K562 (cell line): ENCODE measurements around the gene TXLNA. TPM values are rescaled to one million over a fixed set of nuclear protein-coding genes. Genes with fewer than 3 reads are reported as not detected.

Experiments used
- HOXB6 ChIP-seq: fragments of 250-450 bp; sonication (Bioruptor Pico); IDR thresholded peaks from 2 replicates; pipeline ENCODE4 v1.5.1; 2022; ENCODE audit warnings: mild to moderate bottlenecking, borderline replicate concordance
- PML ChIP-seq: IDR thresholded peaks from 2 replicates; pipeline ENCODE4 v1.6.1; 2012; ENCODE audit warnings: low read length, inconsistent platforms
- POLR2B ChIP-seq: fragments of 450-650 bp; IDR thresholded peaks from 2 replicates; pipeline ENCODE4 v1.6.1; 2018; ENCODE audit warnings: low read depth; ENCODE audit not compliant: partially characterized antibody
- XRCC5 ChIP-seq: fragments of 200-400 bp; formaldehyde crosslinking; IDR thresholded peaks from 2 replicates; pipeline ENCODE4 v1.6.1; 2017; ENCODE audit warnings: low read depth, mild to moderate bottlenecking, low read length
- ZNF140 ChIP-seq: fragments of 250-450 bp; sonication (Bioruptor Pico); IDR thresholded peaks from 2 replicates; pipeline ENCODE4 v1.8.0; 2021; ENCODE audit warnings: moderate library complexity, mild to moderate bottlenecking, inconsistent platforms
- ZNF165 ChIP-seq: fragments of 250-450 bp; sonication (Bioruptor Pico); IDR thresholded peaks from 2 replicates; pipeline ENCODE4 v1.4.0; 2020; ENCODE audit warnings: borderline replicate concordance
- ZNF212 ChIP-seq: fragments of 450-650 bp; formaldehyde crosslinking; IDR thresholded peaks from 2 replicates; pipeline ENCODE4 v1.4.0; 2020; ENCODE audit warnings: mild to moderate bottlenecking
- ZNF77 ChIP-seq: fragments of 250-450 bp; sonication (Bioruptor Pico); IDR thresholded peaks from 2 replicates; pipeline ENCODE4 v1.5.0; 2020
- polyA plus RNA-seq, 8 experiments: library from polyadenylated mRNA; depleted of rRNA in 4 of 8; stranded (reverse) in 5 of 8; unstranded in 3 of 8; fragments of >200 nt; fragmentation: Nextera tagmentation in 2 of 8; fragmentation: Illumina TruSeq in 1 of 8; extraction: Ambion mirVana in 2 of 8; extraction: Trizol in 1 of 8; gene quantifications; 2 replicates each; pipeline versions ENCODE4 v1.2.1 to v1.2.3, GENCODE V29; 2011 to 2014; ENCODE audit warnings: inconsistent platforms in 1 of 8, missing spikeins in 1 of 8
- total RNA-seq, 7 experiments: library from RNA; depleted of rRNA in 6 of 7; stranded (reverse); fragments of >200 nt in 6 of 7; fragmentation: Illumina TruSeq in 2 of 7; extraction: Trizol in 2 of 7; gene quantifications; 2 replicates each; pipeline versions ENCODE4 v1.2.1 to v1.2.3, GENCODE V29; 2011 to 2021; ENCODE audit warnings: low replicate concordance in 1 of 7
- TF ChIP-seq, protein P1 (sequence below): sonication (generic); IDR thresholded peaks from 2 replicates; pipeline ENCODE4 v1.6.1; 2016
- TF ChIP-seq, protein P2 (sequence below): IDR thresholded peaks from 3 replicates; pipeline ENCODE4 v1.6.1; 2011; ENCODE audit warnings: borderline replicate concordance, mild to moderate bottlenecking, moderate library complexity; ENCODE audit not compliant: insufficient read length; ENCODE audit errors: extremely low read depth
- TF ChIP-seq, protein P3 (sequence below): fragments of 450-650 bp; IDR thresholded peaks from 2 replicates; pipeline ENCODE4 v1.6.1; 2014; ENCODE audit warnings: low read depth, mild to moderate bottlenecking, moderate library complexity, borderline replicate concordance
- TF ChIP-seq, protein P4 (sequence below): fragments of 150-350 bp; IDR thresholded peaks from 2 replicates; pipeline ENCODE4 v1.6.1; 2014; ENCODE audit warnings: low read depth, mild to moderate bottlenecking, low read length, borderline replicate concordance
- TF ChIP-seq, protein P5 (sequence below), 2 experiments: fragments of 450-650 bp; IDR thresholded peaks; 2 replicates each; pipeline ENCODE4 v1.6.1; 2016
- TF ChIP-seq, protein P6 (sequence below), 3 experiments: fragments of 200-800 bp in 1 of 3; sonication (Bioruptor generic) in 1 of 3; sonication (generic) in 1 of 3; formaldehyde crosslinking in 1 of 3; IDR thresholded peaks; 2 replicates each; pipeline versions ENCODE4 v1.6.1 to v1.8.0; 2016 to 2022; ENCODE audit warnings: mild to moderate bottlenecking in 2 of 3, missing compliant biosample characterization in 2 of 3, missing genetic modification characterization in 2 of 3, missing genetic modification reagents in 1 of 3

Gene TXLNA
- total and polyA plus RNA-seq, 9 of the 15 experiments (the other 6 are each of a cell fraction or from before 2014, with no cell fraction given): 9.2 to 54.5 (median 39.3) TPM

DNA sequence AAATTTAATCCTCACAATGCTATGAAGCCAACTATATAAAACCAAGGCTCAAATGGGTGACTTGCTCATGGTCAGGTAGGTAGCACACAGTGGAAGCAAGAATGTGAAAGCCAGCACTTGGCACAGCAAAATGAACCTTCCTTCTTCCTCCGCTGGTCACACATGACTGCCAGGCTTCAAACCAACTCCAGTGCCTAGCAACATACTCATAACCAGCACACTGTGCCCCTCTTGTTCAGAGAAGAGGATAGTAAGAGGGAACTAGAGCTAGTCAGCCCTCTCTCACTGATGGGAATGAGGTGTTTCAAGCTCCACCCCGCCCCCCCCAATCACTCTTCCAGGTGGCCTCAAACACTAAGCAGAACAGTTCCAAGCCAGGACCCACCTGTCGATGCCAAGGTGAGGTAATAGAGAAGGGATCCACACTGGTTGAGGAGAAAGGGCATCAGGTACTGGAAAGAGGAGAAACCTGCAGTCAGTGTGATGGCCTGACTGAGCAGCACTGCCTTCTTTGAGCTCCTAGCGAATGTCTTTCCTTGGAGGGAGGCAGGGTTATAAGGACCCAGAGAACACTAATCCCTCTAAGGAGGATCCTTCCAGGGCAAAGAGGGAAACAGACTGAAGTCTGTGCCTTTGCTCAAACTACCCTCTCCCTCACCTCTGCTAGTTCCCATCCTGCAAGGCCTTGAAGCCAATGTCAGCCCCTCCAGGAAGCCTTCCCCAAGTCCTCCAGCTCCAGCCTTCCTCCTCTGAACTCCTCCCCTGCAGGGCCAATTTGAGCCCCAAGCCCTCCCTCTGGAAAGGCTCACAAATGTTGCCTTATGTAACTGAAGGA lies 41.5 kb downstream of the TXLNA start (continued):
- TF ChIP-seq, protein P1, sequence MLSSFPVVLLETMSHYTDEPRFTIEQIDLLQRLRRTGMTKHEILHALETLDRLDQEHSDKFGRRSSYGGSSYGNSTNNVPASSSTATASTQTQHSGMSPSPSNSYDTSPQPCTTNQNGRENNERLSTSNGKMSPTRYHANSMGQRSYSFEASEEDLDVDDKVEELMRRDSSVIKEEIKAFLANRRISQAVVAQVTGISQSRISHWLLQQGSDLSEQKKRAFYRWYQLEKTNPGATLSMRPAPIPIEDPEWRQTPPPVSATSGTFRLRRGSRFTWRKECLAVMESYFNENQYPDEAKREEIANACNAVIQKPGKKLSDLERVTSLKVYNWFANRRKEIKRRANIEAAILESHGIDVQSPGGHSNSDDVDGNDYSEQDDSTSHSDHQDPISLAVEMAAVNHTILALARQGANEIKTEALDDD: no peak
- TF ChIP-seq, protein P2, sequence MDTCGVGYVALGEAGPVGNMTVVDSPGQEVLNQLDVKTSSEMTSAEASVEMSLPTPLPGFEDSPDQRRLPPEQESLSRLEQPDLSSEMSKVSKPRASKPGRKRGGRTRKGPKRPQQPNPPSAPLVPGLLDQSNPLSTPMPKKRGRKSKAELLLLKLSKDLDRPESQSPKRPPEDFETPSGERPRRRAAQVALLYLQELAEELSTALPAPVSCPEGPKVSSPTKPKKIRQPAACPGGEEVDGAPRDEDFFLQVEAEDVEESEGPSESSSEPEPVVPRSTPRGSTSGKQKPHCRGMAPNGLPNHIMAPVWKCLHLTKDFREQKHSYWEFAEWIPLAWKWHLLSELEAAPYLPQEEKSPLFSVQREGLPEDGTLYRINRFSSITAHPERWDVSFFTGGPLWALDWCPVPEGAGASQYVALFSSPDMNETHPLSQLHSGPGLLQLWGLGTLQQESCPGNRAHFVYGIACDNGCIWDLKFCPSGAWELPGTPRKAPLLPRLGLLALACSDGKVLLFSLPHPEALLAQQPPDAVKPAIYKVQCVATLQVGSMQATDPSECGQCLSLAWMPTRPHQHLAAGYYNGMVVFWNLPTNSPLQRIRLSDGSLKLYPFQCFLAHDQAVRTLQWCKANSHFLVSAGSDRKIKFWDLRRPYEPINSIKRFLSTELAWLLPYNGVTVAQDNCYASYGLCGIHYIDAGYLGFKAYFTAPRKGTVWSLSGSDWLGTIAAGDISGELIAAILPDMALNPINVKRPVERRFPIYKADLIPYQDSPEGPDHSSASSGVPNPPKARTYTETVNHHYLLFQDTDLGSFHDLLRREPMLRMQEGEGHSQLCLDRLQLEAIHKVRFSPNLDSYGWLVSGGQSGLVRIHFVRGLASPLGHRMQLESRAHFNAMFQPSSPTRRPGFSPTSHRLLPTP: no peak
- no peak for TF ChIP-seq ZNF212 (CRISPR knock-in tag)
- TF ChIP-seq ZNF140 (CRISPR knock-in tag): no peak
- TF ChIP-seq, protein P3, sequence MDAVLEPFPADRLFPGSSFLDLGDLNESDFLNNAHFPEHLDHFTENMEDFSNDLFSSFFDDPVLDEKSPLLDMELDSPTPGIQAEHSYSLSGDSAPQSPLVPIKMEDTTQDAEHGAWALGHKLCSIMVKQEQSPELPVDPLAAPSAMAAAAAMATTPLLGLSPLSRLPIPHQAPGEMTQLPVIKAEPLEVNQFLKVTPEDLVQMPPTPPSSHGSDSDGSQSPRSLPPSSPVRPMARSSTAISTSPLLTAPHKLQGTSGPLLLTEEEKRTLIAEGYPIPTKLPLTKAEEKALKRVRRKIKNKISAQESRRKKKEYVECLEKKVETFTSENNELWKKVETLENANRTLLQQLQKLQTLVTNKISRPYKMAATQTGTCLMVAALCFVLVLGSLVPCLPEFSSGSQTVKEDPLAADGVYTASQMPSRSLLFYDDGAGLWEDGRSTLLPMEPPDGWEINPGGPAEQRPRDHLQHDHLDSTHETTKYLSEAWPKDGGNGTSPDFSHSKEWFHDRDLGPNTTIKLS: no peak
- TF ChIP-seq XRCC5: no peak
- TF ChIP-seq, protein P4, sequence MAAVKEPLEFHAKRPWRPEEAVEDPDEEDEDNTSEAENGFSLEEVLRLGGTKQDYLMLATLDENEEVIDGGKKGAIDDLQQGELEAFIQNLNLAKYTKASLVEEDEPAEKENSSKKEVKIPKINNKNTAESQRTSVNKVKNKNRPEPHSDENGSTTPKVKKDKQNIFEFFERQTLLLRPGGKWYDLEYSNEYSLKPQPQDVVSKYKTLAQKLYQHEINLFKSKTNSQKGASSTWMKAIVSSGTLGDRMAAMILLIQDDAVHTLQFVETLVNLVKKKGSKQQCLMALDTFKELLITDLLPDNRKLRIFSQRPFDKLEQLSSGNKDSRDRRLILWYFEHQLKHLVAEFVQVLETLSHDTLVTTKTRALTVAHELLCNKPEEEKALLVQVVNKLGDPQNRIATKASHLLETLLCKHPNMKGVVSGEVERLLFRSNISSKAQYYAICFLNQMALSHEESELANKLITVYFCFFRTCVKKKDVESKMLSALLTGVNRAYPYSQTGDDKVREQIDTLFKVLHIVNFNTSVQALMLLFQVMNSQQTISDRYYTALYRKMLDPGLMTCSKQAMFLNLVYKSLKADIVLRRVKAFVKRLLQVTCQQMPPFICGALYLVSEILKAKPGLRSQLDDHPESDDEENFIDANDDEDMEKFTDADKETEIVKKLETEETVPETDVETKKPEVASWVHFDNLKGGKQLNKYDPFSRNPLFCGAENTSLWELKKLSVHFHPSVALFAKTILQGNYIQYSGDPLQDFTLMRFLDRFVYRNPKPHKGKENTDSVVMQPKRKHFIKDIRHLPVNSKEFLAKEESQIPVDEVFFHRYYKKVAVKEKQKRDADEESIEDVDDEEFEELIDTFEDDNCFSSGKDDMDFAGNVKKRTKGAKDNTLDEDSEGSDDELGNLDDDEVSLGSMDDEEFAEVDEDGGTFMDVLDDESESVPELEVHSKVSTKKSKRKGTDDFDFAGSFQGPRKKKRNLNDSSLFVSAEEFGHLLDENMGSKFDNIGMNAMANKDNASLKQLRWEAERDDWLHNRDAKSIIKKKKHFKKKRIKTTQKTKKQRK: no peak
- TF ChIP-seq, protein P5, sequence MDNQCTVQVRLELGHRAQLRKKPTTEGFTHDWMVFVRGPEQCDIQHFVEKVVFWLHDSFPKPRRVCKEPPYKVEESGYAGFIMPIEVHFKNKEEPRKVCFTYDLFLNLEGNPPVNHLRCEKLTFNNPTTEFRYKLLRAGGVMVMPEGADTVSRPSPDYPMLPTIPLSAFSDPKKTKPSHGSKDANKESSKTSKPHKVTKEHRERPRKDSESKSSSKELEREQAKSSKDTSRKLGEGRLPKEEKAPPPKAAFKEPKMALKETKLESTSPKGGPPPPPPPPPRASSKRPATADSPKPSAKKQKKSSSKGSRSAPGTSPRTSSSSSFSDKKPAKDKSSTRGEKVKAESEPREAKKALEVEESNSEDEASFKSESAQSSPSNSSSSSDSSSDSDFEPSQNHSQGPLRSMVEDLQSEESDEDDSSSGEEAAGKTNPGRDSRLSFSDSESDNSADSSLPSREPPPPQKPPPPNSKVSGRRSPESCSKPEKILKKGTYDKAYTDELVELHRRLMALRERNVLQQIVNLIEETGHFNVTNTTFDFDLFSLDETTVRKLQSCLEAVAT (IDR thresholded peaks at IDR 0.05): no peak
- no peak for TF ChIP-seq ZNF165 (CRISPR knock-in tag)
- TF ChIP-seq, protein P6, sequence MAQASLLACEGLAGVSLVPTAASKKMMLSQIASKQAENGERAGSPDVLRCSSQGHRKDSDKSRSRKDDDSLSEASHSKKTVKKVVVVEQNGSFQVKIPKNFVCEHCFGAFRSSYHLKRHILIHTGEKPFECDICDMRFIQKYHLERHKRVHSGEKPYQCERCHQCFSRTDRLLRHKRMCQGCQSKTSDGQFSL (CRISPR knock-in tag; IDR thresholded peaks at IDR 0.05): peak; percentile 68; the same call in 1 of the 2 replicates
- TF ChIP-seq, protein P6 (tag; IDR thresholded peaks at IDR 0.05): no peak; a peak in 1 of 4 replicates
- no peak for TF ChIP-seq ZNF77 (CRISPR knock-in tag)
- no peak for TF ChIP-seq POLR2B
- no peak for TF ChIP-seq PML
- no peak for TF ChIP-seq HOXB6 (CRISPR knock-in tag)
